HG02885 (cell line): ENCODE results near the gene TMSB15C.
A peak's percentile ranks its signal among the peaks of the same experiment; 100 is the strongest.
"Not testable (repeated sequence)": the region's sequence is repeated elsewhere in the genome, so short reads cannot be mapped to it uniquely, and the experiment has no call there.

Experiments
- ATAC-seq: cut with Tn5 transposase; IDR thresholded peaks from one replicate; pipeline ENCODE4 v1.9.1; 2021; ENCODE audit warnings: mild to moderate bottlenecking; ENCODE audit not compliant: unreplicated experiment, poor library complexity

TMSB15C gene

GRCh38 chrX:104075778-104076445 is at the start of gene TMSB15C:
Gene TMSB15C, minus strand, starts transcription at chrX:104076236.
- ATAC-seq, result not testable (repeated sequence)

DNA sequence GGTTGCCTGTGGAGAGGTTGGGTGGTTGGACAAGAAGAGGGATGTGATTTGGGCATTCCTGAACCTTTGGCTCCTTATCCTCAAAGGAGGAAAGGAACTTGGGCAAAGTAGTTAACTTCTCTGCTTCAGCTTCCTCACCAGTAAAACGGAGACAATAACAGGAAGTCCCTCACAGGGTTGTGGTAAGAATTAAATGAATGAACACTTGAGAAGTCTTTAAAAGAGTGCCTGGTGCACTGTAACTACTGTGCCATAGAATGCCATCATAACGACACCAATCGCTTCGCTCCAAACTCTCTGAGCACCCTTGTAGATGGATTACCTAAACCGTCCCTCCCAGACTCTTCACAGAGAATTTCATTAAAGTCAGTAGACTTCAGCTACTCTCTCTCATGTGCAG is 46.8 kb upstream of the TMSB15C start:
- no peak for ATAC-seq

DNA sequence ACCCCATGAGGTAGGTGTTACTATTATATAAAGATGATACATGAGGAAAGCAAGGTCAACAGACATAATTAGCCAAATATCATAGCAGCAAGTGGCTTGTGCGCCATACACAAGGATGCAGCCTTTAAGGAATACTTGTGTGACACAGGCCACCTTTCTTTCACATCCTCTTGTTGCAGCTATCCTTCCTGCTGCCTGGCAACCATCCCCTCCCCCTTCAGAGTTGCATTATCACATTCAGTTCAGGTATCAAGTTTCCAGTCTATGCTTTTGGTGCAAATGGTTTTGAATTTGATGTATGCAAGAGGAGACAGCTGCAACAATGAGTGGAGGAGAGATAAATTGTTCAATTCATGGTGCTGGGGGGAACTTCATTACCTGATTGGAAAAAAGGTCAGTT is 42.7 kb upstream of the TMSB15C start:
- ATAC-seq, result no peak

DNA sequence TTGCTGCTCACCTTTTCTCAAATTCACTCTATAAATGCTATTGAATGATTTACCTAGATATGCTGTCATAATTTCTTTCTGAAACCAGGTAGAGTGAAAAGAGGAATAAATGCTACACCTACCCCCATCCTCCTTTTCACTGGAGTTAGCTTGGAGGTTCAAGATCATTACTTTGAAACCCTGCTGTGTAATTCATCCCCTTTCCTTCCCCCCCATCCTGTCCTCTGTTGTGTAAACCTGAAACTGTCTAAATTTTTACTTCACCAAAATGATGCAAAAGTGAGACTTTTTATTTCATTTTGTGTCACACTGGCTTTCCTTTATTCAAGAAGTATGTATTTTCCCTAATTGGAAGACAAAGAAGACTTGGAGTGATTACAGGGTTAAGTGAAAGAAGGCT is 41.7 kb upstream of the TMSB15C start:
- no peak for ATAC-seq

- ATAC-seq, result peak; percentile 53
Observed at GRCh38 chrX:104113222-104113965, 37.4 kb upstream of the TMSB15C start.

DNA sequence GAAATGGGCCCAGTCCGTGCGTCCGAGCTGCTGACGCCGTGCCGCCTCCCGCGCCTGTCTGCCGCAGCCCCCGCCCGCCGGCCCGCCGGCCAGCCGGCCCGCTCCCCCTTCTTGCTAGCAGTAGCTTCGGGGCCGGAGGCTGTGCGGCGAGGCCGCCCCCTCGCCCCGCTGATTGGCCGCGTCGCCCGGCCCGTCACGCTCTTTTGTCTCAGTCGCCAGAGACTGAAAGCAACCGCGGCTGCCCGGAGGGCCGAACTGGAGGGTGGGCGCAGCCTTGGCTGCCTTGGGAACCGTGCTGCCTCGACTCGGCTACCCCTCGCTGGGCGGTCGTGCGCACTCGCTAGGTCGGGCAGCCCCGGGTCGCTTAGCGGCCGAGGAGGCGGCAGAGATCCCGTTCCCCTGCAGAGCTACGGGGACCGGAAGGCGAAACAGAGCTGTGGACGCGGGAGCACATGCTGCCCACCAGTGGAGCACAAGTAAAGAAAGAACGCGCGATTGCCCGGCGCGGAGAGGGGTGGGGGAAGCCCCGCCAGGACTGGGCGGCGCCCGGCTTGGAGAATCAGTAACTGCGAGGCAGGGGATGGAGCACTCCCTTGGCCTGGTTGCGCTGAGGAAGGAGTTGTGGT is 36.4 kb upstream of the TMSB15C start, which contains the start of gene ZCCHC18:
Gene ZCCHC18 (plus strand): TSS at position 198 of the 626 bp plus-strand sequence. CDS start 1,589 bp downstream, outside the sequence.
- peak; percentile 71 for ATAC-seq

- ATAC-seq, result peak; percentile 47
Observed at GRCh38 chrX:104110491-104111240, 34.6 kb upstream of the TMSB15C start.

DNA sequence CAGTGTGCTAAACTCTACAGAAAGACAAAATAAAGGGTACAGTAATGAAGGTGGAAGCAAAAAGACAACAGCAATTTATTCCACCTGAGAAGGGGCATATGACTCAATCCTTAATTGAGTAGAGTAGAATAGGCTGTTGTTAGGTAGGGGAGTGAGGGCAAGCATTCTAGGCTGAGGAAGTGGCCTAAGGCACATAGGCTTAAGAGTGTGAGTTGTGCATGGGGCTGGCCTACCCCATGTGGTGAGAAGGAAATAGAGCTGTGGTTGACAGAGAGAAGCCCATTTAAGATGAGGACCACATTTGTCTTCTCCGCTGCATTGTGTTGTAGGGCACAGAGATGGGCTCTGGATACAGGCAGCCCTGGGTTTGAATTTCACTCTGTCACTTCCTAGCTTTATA is 32.9 kb upstream of the TMSB15C start:
- ATAC-seq, result no peak

GRCh38 chrX:104105330-104106262 is 29.6 kb upstream of the TMSB15C start:
- ATAC-seq, result no peak

DNA sequence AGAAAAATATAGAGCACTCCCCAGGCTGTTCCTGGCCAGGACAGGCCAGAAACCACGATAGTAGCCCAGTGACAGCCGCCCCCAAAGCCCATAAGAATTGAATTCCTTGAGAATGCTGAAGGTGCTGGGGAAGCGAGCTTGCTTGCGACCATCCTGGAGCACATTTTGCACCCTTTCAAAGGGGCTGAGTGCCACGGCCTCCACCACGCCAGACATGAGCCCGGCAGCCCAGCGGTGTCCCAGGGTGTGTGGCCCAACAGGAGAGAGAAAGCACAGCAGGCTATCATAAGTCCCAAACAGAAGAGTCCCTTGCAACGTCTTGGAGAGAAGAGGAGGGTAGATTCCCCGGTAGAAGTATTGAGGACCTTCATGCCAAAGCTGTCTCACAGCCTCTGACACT is 28.6 kb upstream of the TMSB15C start:
- ATAC-seq, result no peak

- no peak for ATAC-seq
Observed at GRCh38 chrX:104098919-104099318, 22.9 kb upstream of the TMSB15C start.

DNA sequence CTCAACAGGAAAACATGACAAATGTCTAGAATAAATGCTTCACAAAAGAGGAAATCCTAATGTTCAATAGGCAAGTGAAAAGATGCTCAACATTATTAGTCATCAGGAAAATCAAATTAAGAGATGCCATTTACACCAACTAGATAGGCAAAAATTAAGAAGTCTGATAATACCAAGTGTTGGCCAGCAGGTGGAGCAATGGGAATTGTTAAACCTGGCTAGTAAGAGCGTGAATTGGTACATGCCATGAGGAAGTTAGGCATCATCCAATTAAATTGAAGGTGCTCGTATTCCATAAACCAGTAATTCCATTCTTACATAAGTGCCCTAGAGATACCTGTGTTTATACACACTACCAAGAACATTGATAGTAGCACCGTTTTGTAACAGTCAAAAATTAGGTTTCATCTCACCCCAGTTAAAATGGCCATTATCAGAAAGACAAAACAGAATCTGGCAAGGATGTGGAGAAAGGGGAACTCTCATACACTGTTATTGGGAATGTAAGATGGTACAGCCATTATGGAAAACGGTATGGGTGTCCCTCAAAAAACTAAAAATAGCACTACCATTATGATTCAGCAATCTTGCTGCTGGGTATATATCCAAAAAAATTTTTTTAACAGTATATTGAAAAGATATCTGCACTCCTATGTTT is 22.2 kb upstream of the TMSB15C start:
- peak; percentile 93 for ATAC-seq

GRCh38 chrX:104085919-104086318 is 9.9 kb upstream of the TMSB15C start:
- no peak for ATAC-seq

DNA sequence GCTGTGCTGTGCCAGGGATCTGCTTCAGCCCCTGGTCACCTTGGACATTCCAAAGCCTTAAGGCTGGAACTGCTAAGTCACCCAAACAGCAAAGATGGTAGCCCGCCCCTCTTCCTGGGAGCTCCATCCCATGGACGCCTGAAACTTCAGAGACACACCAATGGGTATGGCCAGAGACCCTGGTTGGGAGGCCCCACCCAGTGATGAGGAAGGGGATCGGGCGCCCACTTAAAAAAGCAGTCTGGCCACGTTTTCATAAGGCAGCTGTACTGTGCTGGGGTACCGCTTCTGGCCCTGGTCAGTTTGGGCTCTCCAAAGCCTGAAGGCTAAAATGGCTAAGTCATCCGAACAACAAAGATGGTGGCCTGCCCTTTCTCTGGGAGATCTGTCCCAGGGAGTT is 9.4 kb upstream of the TMSB15C start:
- ATAC-seq, result no peak

DNA sequence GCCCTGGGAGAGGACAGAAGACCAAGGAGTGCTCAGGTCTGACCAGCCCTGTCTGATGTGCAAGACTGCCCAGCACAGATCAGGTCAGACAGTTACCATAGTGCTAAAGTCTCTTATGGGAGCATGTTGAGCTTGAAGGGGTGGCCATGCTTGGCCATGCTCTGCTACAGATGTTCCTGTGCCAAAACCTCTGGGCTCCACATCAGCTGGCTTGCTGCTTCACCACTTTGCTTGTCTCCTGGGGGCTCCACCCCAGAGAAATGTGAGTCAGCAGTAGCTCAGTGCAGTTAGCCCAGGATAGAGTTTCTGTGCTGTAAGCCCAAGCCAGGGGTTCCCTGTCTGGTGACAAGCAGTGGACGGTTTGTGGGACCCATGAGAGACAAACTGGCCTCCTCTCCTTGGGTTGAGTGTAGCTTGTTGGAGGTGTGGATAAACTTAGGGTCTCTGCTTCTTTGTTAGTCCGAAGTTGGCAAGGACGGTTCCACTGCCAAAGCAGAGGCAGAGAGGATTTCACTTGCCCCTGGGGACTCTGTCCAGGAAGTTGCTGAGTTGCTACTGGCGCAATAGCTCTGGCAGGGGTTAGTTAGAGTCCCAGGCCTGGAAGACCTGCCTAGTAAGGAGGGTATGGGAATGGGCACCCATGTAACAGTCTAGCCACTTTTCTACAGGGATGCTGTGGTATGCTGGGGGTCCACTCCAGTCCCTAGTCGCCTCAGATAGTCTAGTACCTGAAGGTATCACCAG is 8.7 kb upstream of the TMSB15C start:
- ATAC-seq, result no peak

GRCh38 chrX:104084063-104084462 is 8.0 kb upstream of the TMSB15C start:
- ATAC-seq, result no peak

GRCh38 chrX:104077854-104078253 is 1.8 kb upstream of the TMSB15C start:
- ATAC-seq, result not testable (repeated sequence)

GRCh38 chrX:104062636-104063035 is 13.4 kb downstream of the TMSB15C start:
- ATAC-seq, result not testable (repeated sequence)
